ELR (cell line): Measurements from ENCODE around the gene FAM3A.

Experiments
- DNase-seq: peaks from one replicate; pipeline ENCODE4 v3.0.0-alpha.2; 2015; ENCODE audit warnings: low read depth

FAM3A gene

GRCh38 chrX:154478728-154479622 is 37.1 kb downstream of the FAM3A start, which contains the start of gene LAGE3:
TSS of gene LAGE3 (minus strand) at chrX:154479281. CDS start at chrX:154478915, 366 bp downstream.
- peak; percentile 90 for DNase-seq

- DNase-seq = no peak
Observed at GRCh38 chrX:154477891-154478477, 38.0 kb downstream of the FAM3A start.

DNA sequence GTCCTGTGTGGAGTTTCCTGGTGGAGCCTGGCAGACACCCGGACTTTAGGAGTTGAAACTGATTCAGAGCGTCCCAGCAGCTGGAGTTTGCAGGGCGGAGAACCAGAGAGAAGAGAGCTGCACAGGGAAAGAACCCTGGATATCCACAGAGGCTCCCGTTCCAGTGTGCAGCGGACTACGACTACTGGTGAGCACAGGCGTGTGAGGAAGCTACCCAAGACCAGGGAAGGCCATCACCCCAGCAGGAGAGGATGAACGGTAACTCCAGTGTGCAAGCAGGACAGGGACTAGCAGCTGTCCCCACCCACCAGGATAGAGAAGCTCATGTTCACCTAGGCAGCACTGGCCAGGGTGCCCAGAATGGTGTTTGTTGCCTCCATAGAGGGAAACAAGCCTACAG is 39.2 kb downstream of the FAM3A start:
- no peak for DNase-seq

GRCh38 chrX:154473683-154474082 is 42.3 kb downstream of the FAM3A start:
- no peak for DNase-seq

DNA sequence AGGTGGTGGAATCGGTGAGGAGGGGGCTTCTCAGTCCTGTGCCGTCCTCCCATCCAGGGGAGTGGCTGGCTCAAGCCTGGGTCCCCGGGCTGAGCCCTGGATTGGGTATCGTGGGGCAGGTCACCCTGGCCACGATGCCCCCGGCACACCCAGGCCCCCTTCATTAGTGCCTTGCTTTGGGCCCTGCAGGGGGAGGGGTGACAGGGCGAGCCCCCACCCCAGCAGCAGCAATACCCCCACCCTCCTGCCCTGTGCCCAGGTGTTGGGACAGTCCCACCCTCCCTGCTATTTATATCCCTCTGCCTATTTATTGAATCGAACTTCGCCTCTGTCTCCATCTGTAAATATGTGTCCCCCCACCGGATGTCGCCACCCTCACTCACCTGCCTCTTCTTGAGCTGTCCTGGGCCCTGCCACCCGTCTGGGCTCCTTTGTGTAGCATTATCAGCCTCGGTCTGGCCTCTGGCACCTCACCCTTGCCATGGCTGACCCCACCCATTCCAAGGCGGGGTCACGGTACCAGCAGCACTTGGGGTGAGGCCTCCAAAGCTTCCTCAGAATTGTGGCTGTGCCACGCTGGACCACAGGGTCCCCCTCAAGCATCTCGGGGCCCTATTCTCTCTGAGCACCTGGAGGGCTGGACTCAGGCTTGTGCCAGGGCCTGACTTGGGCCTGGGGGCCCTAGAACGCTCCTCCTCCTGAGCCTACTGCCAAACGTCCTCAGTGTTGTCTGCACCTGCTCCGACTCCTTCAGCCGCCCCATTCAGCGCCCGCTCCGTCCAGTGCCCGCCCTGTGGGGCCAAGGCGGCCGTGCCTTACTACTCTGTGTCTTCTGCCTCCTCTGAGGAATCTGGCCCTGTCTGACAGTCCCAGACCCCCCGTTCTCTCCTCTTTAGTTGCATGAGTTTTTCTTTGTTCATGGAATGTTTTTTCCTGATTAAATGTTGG is 43.1 kb downstream of the FAM3A start:
- DNase-seq = no peak

DNA sequence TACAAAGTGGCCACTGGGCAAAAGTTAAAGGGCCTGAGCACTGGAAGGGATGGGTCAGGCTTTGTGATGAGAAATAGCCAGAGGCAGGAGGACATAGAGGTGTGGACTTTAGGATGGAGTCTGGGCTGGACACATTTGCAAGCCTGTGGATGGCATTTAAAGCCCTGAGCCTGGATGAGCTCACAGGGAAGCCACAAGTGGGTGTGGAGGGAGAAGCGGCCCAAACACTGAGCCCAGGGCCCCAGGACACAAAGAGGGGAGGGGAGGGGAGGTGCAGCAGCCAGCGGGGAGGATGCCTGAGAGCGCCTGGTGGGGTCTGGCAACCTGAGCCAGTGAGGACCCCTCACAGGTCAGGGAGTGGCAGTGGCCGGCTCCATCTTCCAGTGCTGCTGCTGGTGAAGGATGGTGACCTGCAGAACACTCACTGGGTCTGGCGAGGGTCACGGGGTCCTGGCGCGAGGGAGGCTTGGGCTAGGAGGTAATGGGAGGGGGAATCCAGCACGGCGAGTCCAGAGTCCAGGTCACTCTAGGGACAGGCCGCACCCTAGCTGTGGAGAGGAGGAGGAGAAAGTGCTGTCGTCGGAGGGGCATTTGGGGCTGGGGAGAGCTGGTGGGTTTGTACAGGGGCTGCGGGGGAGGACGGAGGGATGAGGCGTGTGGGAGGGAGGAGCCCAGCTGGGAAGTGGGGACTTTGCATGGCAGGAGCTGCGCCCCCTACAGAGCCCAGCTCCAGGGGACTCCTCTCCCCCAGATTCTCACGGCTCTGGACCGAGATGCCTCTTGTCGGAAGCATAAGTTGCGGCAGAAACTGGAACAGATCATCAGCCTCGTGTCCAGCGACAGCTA is 44.0 kb downstream of the FAM3A start:
- no peak for DNase-seq

DNA sequence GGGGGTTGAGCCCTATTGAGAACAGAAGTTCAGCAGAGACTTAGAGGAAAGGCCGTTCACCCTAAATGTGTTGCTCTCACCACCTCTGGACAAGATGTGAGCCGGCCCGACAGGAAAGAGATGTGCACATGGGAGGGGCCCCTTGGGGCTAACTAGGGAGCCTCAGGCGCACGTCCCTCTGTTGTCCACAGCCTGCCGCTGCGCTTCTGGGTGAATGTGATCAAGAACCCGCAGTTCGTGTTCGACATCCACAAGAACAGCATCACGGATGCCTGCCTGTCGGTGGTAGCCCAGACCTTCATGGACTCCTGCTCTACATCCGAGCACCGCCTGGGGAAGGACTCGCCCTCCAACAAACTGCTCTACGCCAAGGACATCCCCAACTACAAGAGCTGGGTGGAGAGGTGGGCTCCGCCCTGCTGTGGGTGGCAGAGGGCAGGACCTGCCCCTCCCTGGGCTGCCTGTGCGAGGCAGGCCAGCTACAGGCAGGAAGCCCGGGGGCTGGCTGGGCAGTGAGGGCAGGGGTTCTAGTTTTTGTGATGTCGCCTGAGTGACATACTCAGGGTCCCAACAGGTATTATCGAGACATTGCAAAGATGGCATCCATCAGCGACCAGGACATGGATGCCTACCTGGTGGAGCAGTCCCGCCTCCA is 45.0 kb downstream of the FAM3A start:
- no peak for DNase-seq

- DNase-seq = no peak
Observed at GRCh38 chrX:154470434-154470833, 45.6 kb downstream of the FAM3A start.

DNA sequence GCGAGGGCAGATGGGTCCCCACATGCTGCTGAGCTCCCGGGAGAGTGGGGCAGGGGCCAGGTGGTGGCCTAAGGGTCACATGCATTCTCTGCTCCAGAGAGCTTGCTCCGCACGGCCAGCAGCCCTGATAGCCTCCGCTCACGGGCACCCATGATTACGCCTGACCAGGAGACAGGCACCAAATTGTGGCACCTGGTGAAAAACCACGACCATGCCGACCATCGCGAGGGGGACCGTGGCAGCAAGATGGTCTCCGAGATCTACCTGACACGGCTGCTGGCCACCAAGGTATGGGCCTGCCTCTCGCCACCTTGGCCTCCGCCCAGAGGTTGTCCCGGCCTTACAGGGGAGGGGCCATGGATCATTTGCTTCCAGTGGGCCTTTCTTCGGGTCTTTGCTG is 46.2 kb downstream of the FAM3A start:
- no peak for DNase-seq

DNA sequence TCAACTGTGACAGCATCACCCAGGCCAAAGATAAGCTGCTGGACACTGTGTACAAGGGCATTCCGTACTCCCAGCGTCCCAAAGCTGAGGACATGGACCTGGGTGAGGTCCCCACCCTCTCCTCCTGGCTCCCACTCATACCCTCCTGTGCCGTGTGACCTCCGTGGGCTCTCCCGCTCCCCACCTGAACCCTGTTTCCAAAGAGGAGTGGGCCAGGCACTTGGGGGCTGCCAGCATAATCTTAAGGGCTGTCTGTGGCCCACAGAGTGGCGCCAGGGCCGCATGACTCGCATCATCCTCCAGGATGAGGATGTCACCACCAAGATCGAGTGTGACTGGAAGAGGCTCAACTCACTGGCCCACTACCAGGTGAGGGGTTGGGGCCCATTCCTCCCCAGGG is 46.9 kb downstream of the FAM3A start:
- no peak for DNase-seq

- no peak for DNase-seq
Observed at GRCh38 chrX:154468217-154468616, 47.8 kb downstream of the FAM3A start.

- no peak for DNase-seq
Observed at GRCh38 chrX:154467556-154467955, 48.5 kb downstream of the FAM3A start.

- DNase-seq = no peak
Observed at GRCh38 chrX:154466907-154467306, 49.1 kb downstream of the FAM3A start.

GRCh38 chrX:154466036-154466435 is 50.0 kb downstream of the FAM3A start:
- no peak for DNase-seq

DNA sequence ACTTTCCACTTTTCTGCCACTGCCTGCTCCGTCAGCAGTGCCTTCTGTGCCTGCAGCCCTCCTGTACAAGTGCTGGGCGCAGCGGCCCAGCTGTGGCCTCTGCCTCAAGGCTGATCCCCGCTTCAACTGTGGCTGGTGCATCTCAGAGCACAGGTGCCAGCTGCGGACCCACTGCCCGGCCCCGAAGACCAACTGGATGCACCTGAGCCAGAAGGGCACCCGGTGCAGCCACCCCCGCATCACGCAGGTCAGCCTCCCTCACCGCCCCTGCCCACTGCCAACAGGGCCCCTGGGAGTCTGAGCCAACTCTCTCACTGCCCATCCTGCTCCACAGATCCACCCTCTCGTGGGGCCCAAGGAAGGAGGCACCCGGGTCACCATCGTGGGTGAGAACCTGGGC is 50.4 kb downstream of the FAM3A start:
- DNase-seq = no peak

DNA sequence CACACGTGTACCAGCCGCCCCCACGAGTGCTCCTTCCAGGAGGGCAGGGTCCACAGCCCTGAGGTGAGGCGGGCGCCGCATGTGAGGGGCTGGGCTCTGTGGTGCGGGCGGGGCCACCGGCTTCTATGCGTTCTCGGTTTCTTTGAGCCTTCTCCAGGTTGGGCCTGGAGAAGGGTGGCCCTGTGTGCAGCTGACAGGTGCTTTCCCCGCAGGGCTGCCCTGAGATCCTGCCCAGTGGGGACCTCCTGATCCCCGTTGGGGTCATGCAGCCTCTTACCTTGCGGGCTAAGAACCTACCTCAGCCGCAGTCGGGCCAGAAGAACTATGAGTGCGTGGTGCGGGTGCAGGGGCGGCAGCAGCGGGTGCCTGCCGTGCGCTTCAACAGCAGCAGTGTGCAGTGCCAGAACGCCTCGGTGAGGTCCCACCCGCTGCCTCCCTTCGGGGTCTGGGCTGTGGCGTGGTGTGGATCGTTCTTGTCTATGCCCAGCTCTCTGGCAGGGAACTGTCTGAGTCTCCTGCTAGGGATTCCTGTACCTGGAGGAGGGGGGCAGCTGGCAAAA is 51.1 kb downstream of the FAM3A start:
- DNase-seq = no peak

- DNase-seq = no peak
Observed at GRCh38 chrX:154463611-154464220, 52.3 kb downstream of the FAM3A start.

DNA sequence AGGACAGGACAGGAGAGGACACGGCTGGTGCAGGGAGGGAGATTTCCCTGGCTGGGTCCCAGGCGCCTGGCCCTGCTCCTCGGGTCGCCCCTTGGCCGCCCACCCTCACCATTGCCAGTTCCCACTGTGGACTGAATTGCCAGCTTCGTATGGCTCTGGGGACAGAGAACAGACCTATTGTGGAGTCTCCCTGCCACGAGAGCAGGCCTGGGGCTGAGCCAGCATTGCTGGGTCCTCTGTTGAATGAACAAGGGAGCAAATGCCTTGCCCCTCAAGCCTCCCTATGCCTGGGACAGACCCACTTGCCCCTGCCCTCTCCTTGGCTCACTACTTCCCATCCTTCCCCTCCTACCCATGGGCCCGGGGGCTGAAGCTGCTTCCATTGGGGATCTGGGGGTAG is 53.6 kb downstream of the FAM3A start:
- DNase-seq = no peak

DNA sequence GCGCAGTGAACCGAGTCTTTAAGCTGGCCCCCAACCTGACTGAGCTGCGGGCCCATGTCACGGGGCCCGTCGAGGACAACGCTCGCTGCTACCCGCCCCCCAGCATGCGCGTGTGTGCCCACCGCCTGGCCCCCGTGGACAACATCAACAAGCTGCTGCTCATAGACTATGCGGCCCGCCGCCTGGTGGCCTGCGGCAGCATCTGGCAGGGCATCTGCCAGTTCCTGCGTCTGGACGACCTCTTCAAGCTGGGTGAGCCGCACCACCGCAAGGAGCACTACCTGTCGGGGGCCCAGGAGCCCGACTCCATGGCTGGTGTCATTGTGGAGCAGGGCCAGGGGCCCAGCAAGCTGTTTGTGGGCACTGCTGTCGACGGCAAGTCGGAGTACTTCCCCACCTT is 55.7 kb downstream of the FAM3A start:
- DNase-seq = no peak

DNA sequence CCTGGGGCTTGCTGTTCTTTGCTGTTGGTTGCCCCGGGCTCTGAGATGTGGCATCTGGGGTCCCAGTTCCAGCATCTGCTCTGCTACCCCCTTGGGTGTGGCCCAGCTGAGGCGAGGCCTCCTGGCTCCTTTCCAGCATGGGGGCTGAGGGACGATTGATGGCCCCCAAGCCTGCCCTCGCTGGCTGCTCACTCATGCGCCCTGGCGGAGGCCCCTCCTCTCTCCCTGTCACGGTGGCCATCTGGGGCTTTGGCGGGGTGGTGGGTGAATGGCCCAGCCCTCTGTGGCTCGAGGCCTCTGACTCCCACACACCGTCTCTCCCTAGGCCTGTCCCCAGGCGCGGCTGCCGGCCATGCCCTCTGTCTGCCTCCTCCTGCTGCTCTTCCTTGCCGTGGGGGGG is 56.2 kb downstream of the FAM3A start:
- no peak for DNase-seq
